NB4 (cell line): Measurements from ENCODE around the gene PRC1.

ENCODE experiments used
- DNase-seq: peaks from one replicate; pipeline ENCODE4 v3.0.0; 2010; ENCODE audit warnings: low read depth
- H3K4me3 ChIP-seq: one replicate; pipeline ENCODE4 v1.5.1; 2011; ENCODE audit warnings: mild to moderate bottlenecking, low read depth, low read length, moderate library complexity
- MYC ChIP-seq: IDR thresholded peaks from 2 replicates; pipeline ENCODE4 v1.6.1; 2011; ENCODE audit warnings: low read depth, low read length
- POLR2A ChIP-seq: IDR thresholded peaks from 2 replicates; pipeline ENCODE4 v1.6.1; 2011; ENCODE audit warnings: mild to moderate bottlenecking; ENCODE audit not compliant: insufficient read length; ENCODE audit errors: extremely low read depth
- TF ChIP-seq, protein P1 (sequence below): IDR thresholded peaks from 2 replicates; pipeline ENCODE4 v1.6.1; 2011; ENCODE audit warnings: low read depth, low read length
- TF ChIP-seq, protein P2 (sequence below): IDR thresholded peaks from one replicate; pipeline ENCODE4 v1.5.1; 2012; ENCODE audit warnings: low read depth, low read length

The PRC1 gene

DNA sequence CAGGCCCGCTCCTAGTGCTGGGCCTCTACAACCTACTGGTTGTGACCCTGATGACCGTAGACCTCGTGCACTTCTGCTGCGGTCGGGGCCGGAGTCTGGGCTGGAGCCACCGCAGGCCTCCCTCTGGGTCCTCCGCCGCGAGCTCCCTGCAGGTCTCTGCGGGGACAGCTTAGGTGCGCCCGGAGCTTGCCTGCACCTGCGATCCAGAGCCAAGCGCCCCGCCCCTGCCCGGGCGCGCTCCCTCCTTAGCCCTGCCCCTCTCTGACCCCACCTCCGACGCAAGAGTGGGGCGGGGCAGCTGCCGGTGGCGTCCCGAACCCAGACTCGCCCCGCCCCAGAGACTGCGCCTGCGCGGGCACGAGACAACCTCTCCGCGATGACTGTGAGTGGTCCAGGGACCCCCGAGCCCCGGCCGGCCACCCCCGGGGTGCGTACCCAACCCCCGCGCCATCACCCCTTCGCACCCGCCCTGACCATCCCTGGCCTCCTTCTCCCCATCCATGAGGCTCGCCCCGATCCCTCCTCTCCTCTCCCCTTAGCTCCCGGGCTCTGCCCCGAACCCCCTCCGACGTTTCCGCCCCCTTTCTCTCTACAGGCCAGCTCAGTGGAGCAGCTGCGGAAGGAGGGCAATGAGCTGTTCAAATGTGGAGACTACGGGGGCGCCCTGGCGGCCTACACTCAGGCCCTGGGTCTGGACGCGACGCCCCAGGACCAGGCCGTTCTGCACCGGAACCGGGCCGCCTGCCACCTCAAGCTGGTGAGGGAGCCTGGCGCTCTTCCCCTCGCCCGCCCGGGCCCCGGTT is 59.2 kb downstream of the PRC1 start, which contains the start of gene UNC45A:
TSS of gene UNC45A (plus strand) at position 337 of the 803 bp plus-strand sequence. CDS start at position 377, 40 bp downstream.
- peak within 1 kb of the TSS; percentile 63 for H3K4me3 ChIP-seq
- DNase-seq, result peak; percentile 90
- TF ChIP-seq, protein P1, sequence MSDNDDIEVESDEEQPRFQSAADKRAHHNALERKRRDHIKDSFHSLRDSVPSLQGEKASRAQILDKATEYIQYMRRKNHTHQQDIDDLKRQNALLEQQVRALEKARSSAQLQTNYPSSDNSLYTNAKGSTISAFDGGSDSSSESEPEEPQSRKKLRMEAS, result 0 out of 2 replicates have a peak, but pooled peaks have one; percentile 28
- TF ChIP-seq MYC (no peak; the same call in 1 of the 2 replicates), POLR2A (peak; percentile 70)
- TF ChIP-seq, protein P2, sequence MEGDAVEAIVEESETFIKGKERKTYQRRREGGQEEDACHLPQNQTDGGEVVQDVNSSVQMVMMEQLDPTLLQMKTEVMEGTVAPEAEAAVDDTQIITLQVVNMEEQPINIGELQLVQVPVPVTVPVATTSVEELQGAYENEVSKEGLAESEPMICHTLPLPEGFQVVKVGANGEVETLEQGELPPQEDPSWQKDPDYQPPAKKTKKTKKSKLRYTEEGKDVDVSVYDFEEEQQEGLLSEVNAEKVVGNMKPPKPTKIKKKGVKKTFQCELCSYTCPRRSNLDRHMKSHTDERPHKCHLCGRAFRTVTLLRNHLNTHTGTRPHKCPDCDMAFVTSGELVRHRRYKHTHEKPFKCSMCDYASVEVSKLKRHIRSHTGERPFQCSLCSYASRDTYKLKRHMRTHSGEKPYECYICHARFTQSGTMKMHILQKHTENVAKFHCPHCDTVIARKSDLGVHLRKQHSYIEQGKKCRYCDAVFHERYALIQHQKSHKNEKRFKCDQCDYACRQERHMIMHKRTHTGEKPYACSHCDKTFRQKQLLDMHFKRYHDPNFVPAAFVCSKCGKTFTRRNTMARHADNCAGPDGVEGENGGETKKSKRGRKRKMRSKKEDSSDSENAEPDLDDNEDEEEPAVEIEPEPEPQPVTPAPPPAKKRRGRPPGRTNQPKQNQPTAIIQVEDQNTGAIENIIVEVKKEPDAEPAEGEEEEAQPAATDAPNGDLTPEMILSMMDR, result no peak

DNA sequence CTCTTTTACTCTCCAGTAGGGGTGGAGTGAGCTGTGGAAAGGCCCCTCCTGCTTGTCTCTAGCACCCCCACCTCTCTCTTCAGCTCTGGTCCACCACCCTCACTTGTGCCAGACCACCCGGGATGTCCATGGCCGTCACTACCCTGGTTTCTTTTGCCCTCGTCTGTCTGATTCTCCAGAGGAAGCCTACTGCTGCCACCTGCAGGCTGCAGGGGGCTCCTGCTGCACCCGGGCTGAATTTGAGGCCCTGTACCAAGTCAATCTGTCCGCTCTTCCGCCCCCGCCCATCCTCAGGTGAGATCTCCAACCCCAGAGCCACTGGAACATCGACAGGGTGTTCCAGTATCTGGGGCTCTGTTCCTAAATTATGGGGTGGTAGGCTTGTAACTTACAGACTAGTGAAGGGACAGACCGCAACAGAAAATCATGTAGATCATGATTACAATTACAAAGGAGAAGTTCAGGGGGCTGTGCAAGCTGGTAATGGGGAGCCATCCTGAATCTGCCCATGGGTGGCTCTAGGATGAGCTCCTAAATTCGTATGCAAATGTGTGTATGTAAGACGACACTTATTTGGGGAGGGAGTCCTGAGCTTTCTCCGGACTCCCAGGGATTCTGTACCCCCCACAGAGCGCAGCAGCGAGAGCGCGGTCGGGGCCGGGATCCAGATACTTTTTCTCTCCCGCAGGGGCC is 59.9 kb downstream of the PRC1 start:
- TF ChIP-seq POLR2A (no peak), MYC (peak; percentile 38)
- TF ChIP-seq, protein P1, result peak; percentile 47
- TF ChIP-seq, protein P2, result peak; percentile 97
- peak overlapping the region; percentile 63 for H3K4me3 ChIP-seq

DNA sequence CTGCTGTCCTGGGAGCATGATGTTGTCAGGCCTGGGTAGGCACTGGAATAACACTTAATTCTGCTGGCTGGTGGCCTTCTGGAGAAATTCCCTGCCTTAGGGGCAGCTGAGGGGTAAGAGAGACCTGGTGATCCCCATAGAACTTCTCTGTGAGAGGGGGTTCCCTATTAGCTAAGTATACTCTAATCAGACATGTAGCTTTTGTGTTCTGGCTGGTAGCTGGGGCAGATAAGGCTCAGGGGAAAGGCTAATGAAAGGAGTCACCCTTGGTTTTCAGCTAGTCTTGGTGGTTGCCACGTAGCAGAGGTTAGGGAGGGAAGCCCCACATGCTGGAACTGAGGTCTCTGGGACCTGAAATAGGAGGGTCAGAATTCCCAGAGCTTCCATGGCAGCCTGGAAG is 61.0 kb downstream of the PRC1 start:
- no peak overlapping the region for H3K4me3 ChIP-seq
- no peak for DNase-seq
- TF ChIP-seq, protein P2, result no peak
- TF ChIP-seq, protein P1, result no peak
- TF ChIP-seq POLR2A (no peak), MYC (no peak)

More for the DNA sequence above, 59.9 kb downstream of the PRC1 start:
- peak; percentile 91 for DNase-seq

DNA sequence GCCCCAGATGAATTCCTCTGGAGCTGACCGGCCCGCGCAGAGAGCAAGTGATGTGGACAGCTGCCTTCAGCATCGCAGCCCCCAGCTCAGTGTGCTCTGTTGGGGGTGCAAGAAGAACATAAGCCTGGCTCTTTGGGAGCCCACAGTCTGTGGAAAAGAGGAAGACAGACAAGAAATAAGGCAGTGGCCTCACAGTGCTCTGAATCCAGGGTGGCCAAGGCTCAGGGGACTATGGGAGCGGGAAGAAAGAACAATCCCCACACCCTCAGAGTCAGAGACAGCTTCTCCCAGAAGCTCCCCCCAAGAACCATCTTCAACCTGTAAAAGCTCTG is 61.7 kb downstream of the PRC1 start:
- no peak for DNase-seq
- H3K4me3 ChIP-seq, result no peak overlapping the region
- TF ChIP-seq, protein P1, result no peak
- no peak for TF ChIP-seq POLR2A
- TF ChIP-seq MYC, result no peak
- TF ChIP-seq, protein P2, result no peak

DNA sequence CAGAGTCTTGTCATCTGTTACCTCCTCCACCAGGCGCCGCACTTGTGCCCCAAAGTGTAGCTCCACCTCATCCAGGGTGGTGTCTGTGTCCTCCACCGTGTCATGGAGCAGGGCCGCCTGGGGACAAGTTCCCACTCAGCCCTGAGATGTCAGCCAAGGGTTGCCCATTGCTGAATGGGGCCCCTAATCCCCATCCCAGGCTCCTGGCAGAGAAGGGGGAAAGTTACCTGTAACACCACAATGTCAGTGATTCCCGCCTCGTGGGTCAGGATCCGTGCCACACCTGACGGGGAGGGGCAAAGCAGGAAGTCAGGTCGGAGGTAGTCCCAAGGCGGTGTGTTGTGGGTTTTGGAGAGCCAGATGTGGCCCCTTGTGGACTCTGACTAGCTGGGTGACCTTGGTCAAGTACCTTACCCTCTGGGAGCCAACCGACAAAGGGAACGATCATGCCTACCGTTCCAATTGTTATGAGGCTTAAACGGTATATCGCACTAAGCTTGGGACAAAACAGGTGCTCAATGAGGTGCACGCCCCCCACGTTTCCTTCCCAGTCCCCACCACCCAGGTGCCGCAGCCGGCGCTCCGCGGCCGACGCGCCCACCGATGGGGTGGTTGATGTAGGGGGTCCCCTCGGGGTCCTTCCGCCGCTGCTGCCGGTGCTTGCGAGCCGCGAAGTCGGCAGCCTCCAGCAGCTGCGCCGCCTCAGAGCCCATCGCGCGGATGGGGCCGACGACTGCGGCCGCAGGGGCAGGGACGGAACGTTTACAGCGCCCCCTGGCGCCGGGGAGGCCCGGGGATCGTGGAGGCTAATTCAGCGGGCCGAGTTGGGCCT is 62.3 kb downstream of the PRC1 start, which contains the start of gene HDDC3:
TSS of gene HDDC3 (minus strand) at position 722 of the 832 bp plus-strand sequence. CDS start at position 713, 9 bp downstream.
- DNase-seq, result peak; percentile 96
- H3K4me3 ChIP-seq, result peak within 1 kb of the TSS; percentile 98
- TF ChIP-seq, protein P1, result peak; percentile 75
- TF ChIP-seq MYC (peak; percentile 87), POLR2A (peak; percentile 92)
- TF ChIP-seq, protein P2, result peak; percentile 92
